HepG2 (cell line): Measurements from ENCODE around the gene ECSCR. TPM values are rescaled to one million over a fixed set of nuclear protein-coding genes. Genes with fewer than 3 reads are reported as not detected.

Experiments used
- FOXA1 ChIP-seq, 2 experiments: fragments of 450-650 bp in 1 of 2; sonication (generic) in 1 of 2; formaldehyde crosslinking in 1 of 2; IDR thresholded peaks; 2 replicates each; pipeline versions ENCODE4 v1.4.0 to v1.6.1; 2016 to 2020; ENCODE audit warnings: missing genetic modification reagents in 1 of 2
- FOXK2 ChIP-seq: fragments of 450-650 bp; IDR thresholded peaks from 2 replicates; pipeline ENCODE4 v1.6.1; 2016
- GABPB1 ChIP-seq: IDR thresholded peaks from 2 replicates; pipeline ENCODE4 v1.6.1; 2016; ENCODE audit warnings: mild to moderate bottlenecking, missing genetic modification reagents, moderate library complexity, missing compliant biosample characterization
- GPN1 ChIP-seq: sonication (generic); formaldehyde crosslinking; IDR thresholded peaks from 2 replicates; pipeline ENCODE4 v1.5.1; 2020; ENCODE audit warnings: missing genetic modification reagents, borderline replicate concordance
- MED8 ChIP-seq: sonication (generic); formaldehyde crosslinking; IDR thresholded peaks from 2 replicates; pipeline ENCODE4 v1.8.1; 2023; ENCODE audit warnings: mild to moderate bottlenecking, missing genetic modification reagents; ENCODE audit not compliant: insufficient replicate concordance
- MYNN ChIP-seq: sonication (generic); formaldehyde crosslinking; IDR thresholded peaks from 2 replicates; pipeline ENCODE4 v1.4.0; 2020; ENCODE audit warnings: mild to moderate bottlenecking, low read depth, missing genetic modification reagents
- RAD51 ChIP-seq: fragments of 450-650 bp; IDR thresholded peaks from 2 replicates; pipeline ENCODE4 v1.6.1; 2016; ENCODE audit warnings: borderline replicate concordance
- RBM39 ChIP-seq: fragments of 200-400 bp; formaldehyde crosslinking; IDR thresholded peaks from one replicate; pipeline ENCODE4 v1.6.1; 2018; ENCODE audit warnings: antibody characterized with exemption, mild to moderate bottlenecking, low read depth, low read length; ENCODE audit not compliant: poor library complexity, severe bottlenecking
- REL ChIP-seq: sonication (generic); formaldehyde crosslinking; conservative IDR thresholded peaks from 2 replicates; pipeline ENCODE4 v1.8.0; 2022; ENCODE audit warnings: mild to moderate bottlenecking, missing genetic modification reagents, moderate library complexity
- SIN3B ChIP-seq: fragments of 150-350 bp; IDR thresholded peaks from 2 replicates; pipeline ENCODE4 v1.6.1; 2014; ENCODE audit warnings: low read length
- ZBTB21 ChIP-seq: sonication (generic); formaldehyde crosslinking; IDR thresholded peaks from 2 replicates; pipeline ENCODE4 v1.4.0; 2020; ENCODE audit warnings: missing genetic modification reagents
- polyA plus RNA-seq, 8 experiments: library from polyadenylated mRNA; depleted of rRNA in 3 of 8; stranded (reverse) in 7 of 8; unstranded in 1 of 8; fragments of >200 nt; fragmentation: Illumina TruSeq in 4 of 8; extraction: Trizol in 4 of 8; gene quantifications; 2 replicates each; pipeline versions ENCODE4 v1.2.1 to v1.2.3, GENCODE V29; 2011 to 2016; ENCODE audit warnings: low read depth in 4 of 8, missing spikeins in 1 of 8, mixed read lengths in 1 of 8; ENCODE audit not compliant: insufficient read depth in 1 of 8
- total RNA-seq, 5 experiments: library from RNA; depleted of rRNA; stranded (reverse); fragments of >200 nt; fragmentation: Illumina TruSeq; extraction: Trizol; gene quantifications; 2 replicates each; pipeline ENCODE4 v1.2.3, GENCODE V29; 2016; ENCODE audit warnings: low read depth in 1 of 5
- TF ChIP-seq, protein P1 (sequence below): sonication (generic); formaldehyde crosslinking; IDR thresholded peaks from 2 replicates; pipeline ENCODE4 v1.9.0; 2021; ENCODE audit warnings: mild to moderate bottlenecking, missing genetic modification reagents
- TF ChIP-seq, protein P2 (sequence below): sonication (generic); formaldehyde crosslinking; IDR thresholded peaks from 2 replicates; pipeline ENCODE4 v1.9.0; 2022; ENCODE audit warnings: low read depth, missing genetic modification reagents
- TF ChIP-seq, protein P3 (sequence below): sonication (generic); formaldehyde crosslinking; IDR thresholded peaks from 2 replicates; pipeline ENCODE4 v1.4.0; 2020; ENCODE audit warnings: mild to moderate bottlenecking, missing genetic modification reagents

Gene ECSCR
- total and polyA plus RNA-seq, 2 of the 13 experiments (the other 11 are each of a cell fraction or from before 2014, with no cell fraction given) = 0.18 TPM; not detected in 1

GRCh38 chr5:139459451-139459934 is 3.0 kb downstream of the ECSCR start (continued):
- TF ChIP-seq FOXA1 (IDR thresholded peaks at IDR 0.05) (no peak), FOXA1 (CRISPR knock-in tag; IDR thresholded peaks at IDR 0.05) (0 out of 2 replicates have a peak, but pooled peaks have one; percentile 22), GABPB1 (CRISPR knock-in tag) (no peak), SIN3B (no peak), REL (CRISPR knock-in tag) (no peak), ZBTB21 (CRISPR knock-in tag) (no peak), RBM39 (no peak), RAD51 (no peak), MED8 (CRISPR knock-in tag) (no peak), FOXK2 (no peak), MYNN (CRISPR knock-in tag) (no peak), GPN1 (CRISPR knock-in tag) (no peak)
- TF ChIP-seq, protein P1, sequence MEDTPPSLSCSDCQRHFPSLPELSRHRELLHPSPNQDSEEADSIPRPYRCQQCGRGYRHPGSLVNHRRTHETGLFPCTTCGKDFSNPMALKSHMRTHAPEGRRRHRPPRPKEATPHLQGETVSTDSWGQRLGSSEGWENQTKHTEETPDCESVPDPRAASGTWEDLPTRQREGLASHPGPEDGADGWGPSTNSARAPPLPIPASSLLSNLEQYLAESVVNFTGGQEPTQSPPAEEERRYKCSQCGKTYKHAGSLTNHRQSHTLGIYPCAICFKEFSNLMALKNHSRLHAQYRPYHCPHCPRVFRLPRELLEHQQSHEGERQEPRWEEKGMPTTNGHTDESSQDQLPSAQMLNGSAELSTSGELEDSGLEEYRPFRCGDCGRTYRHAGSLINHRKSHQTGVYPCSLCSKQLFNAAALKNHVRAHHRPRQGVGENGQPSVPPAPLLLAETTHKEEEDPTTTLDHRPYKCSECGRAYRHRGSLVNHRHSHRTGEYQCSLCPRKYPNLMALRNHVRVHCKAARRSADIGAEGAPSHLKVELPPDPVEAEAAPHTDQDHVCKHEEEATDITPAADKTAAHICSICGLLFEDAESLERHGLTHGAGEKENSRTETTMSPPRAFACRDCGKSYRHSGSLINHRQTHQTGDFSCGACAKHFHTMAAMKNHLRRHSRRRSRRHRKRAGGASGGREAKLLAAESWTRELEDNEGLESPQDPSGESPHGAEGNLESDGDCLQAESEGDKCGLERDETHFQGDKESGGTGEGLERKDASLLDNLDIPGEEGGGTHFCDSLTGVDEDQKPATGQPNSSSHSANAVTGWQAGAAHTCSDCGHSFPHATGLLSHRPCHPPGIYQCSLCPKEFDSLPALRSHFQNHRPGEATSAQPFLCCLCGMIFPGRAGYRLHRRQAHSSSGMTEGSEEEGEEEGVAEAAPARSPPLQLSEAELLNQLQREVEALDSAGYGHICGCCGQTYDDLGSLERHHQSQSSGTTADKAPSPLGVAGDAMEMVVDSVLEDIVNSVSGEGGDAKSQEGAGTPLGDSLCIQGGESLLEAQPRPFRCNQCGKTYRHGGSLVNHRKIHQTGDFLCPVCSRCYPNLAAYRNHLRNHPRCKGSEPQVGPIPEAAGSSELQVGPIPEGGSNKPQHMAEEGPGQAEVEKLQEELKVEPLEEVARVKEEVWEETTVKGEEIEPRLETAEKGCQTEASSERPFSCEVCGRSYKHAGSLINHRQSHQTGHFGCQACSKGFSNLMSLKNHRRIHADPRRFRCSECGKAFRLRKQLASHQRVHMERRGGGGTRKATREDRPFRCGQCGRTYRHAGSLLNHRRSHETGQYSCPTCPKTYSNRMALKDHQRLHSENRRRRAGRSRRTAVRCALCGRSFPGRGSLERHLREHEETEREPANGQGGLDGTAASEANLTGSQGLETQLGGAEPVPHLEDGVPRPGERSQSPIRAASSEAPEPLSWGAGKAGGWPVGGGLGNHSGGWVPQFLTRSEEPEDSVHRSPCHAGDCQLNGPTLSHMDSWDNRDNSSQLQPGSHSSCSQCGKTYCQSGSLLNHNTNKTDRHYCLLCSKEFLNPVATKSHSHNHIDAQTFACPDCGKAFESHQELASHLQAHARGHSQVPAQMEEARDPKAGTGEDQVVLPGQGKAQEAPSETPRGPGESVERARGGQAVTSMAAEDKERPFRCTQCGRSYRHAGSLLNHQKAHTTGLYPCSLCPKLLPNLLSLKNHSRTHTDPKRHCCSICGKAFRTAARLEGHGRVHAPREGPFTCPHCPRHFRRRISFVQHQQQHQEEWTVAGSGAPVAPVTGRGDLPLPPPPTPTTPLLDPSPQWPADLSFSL (CRISPR knock-in tag) = no peak
- TF ChIP-seq, protein P2, sequence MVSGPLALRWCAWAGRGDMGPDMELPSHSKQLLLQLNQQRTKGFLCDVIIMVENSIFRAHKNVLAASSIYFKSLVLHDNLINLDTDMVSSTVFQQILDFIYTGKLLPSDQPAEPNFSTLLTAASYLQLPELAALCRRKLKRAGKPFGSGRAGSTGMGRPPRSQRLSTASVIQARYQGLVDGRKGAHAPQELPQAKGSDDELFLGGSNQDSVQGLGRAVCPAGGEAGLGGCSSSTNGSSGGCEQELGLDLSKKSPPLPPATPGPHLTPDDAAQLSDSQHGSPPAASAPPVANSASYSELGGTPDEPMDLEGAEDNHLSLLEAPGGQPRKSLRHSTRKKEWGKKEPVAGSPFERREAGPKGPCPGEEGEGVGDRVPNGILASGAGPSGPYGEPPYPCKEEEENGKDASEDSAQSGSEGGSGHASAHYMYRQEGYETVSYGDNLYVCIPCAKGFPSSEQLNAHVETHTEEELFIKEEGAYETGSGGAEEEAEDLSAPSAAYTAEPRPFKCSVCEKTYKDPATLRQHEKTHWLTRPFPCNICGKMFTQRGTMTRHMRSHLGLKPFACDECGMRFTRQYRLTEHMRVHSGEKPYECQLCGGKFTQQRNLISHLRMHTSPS (CRISPR knock-in tag) = no peak
- TF ChIP-seq, protein P3, sequence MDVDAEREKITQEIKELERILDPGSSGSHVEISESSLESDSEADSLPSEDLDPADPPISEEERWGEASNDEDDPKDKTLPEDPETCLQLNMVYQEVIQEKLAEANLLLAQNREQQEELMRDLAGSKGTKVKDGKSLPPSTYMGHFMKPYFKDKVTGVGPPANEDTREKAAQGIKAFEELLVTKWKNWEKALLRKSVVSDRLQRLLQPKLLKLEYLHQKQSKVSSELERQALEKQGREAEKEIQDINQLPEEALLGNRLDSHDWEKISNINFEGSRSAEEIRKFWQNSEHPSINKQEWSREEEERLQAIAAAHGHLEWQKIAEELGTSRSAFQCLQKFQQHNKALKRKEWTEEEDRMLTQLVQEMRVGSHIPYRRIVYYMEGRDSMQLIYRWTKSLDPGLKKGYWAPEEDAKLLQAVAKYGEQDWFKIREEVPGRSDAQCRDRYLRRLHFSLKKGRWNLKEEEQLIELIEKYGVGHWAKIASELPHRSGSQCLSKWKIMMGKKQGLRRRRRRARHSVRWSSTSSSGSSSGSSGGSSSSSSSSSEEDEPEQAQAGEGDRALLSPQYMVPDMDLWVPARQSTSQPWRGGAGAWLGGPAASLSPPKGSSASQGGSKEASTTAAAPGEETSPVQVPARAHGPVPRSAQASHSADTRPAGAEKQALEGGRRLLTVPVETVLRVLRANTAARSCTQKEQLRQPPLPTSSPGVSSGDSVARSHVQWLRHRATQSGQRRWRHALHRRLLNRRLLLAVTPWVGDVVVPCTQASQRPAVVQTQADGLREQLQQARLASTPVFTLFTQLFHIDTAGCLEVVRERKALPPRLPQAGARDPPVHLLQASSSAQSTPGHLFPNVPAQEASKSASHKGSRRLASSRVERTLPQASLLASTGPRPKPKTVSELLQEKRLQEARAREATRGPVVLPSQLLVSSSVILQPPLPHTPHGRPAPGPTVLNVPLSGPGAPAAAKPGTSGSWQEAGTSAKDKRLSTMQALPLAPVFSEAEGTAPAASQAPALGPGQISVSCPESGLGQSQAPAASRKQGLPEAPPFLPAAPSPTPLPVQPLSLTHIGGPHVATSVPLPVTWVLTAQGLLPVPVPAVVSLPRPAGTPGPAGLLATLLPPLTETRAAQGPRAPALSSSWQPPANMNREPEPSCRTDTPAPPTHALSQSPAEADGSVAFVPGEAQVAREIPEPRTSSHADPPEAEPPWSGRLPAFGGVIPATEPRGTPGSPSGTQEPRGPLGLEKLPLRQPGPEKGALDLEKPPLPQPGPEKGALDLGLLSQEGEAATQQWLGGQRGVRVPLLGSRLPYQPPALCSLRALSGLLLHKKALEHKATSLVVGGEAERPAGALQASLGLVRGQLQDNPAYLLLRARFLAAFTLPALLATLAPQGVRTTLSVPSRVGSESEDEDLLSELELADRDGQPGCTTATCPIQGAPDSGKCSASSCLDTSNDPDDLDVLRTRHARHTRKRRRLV (CRISPR knock-in tag) = no peak
